Erythroblast (primary cell): Measurements from ENCODE around the gene RPS27.

Experiments used
- GATA1 ChIP-seq: IDR thresholded peaks from 2 replicates; pipeline ENCODE4 v1.6.1; 2011; ENCODE audit warnings: low read depth, mild to moderate bottlenecking, control low read depth, low read length, moderate library complexity
- POLR2A ChIP-seq: IDR thresholded peaks from 2 replicates; pipeline ENCODE4 v1.6.1; 2011; ENCODE audit warnings: mild to moderate bottlenecking, low read length

- TF ChIP-seq POLR2A (no peak), GATA1 (no peak)
Measured at GRCh38 chr1:154006136-154006535, 15.6 kb downstream of the RPS27 start.
